Suppressor macrophage treated with lipopolysaccharide for 1 hour (primary cell): ENCODE measurements around the gene TAF4B.
"Not testable (repeated sequence)": the region's sequence is repeated elsewhere in the genome, so short reads cannot be mapped to it uniquely, and the experiment has no call there.

Experiments used
- DNase-seq, 3 donors: peaks; one replicate each; pipeline ENCODE4 v3.0.0-alpha.2; 2020 to 2022

Gene TAF4B

GRCh38 chr18:26432651-26433424 lies 206.6 kb downstream of the TAF4B start:
- DNase-seq = no peak

GRCh38 chr18:26434887-26435286 lies 208.6 kb downstream of the TAF4B start:
- no peak for DNase-seq

- no peak for DNase-seq
These were observed 209.3 kb downstream of the TAF4B start for GRCh38 chr18:26435415-26436095.

GRCh38 chr18:26436176-26437051 lies 210.2 kb downstream of the TAF4B start:
- DNase-seq = no peak

- DNase-seq = not testable (repeated sequence)
These were observed 211.4 kb downstream of the TAF4B start for GRCh38 chr18:26437634-26438033.

- DNase-seq = peak in 2 of 3 donors; percentile 3 to 7
These were observed 212.7 kb downstream of the TAF4B start for GRCh38 chr18:26438980-26439379.

GRCh38 chr18:26439537-26439936 lies 213.3 kb downstream of the TAF4B start:
- no peak for DNase-seq

- DNase-seq = no peak
These were observed 214.4 kb downstream of the TAF4B start for GRCh38 chr18:26440644-26441043.
